ENCODE results near the gene COX19.

GRCh38 chr7:1012004-1012715, 36.8 kb upstream of the COX19 start:
- TF ChIP-seq CTCF (IDR thresholded peaks at IDR 0.05): no peak
- no peak for TF ChIP-seq USF2 (IDR thresholded peaks at IDR 0.05; ENCODE audit: borderline replicate concordance, low read depth, low read length)
- TF ChIP-seq POLR2AphosphoS5 (IDR thresholded peaks at IDR 0.05; ENCODE audit: low read depth, low read length): no peak
- no peak for TF ChIP-seq RAD21 (IDR thresholded peaks at IDR 0.05; ENCODE audit: low read length)
- no peak for TF ChIP-seq TCF12 (IDR thresholded peaks at IDR 0.05)
- no peak for TF ChIP-seq MEF2A (IDR thresholded peaks at IDR 0.05; ENCODE audit: borderline replicate concordance, low read depth)
- TF ChIP-seq SIN3A (IDR thresholded peaks at IDR 0.05; ENCODE audit: borderline replicate concordance, low read depth, low read length): no peak
- TF ChIP-seq EP300 (IDR thresholded peaks at IDR 0.05; ENCODE audit: borderline replicate concordance in 1 of 2, low read depth in 1 of 2, low read length in 1 of 2): no peak
